ENCODE results near the gene CCDC183.
"Not testable (repeated sequence)": the region's sequence is repeated elsewhere in the genome, so short reads cannot be mapped to it uniquely, and the experiment has no call there.

DNA sequence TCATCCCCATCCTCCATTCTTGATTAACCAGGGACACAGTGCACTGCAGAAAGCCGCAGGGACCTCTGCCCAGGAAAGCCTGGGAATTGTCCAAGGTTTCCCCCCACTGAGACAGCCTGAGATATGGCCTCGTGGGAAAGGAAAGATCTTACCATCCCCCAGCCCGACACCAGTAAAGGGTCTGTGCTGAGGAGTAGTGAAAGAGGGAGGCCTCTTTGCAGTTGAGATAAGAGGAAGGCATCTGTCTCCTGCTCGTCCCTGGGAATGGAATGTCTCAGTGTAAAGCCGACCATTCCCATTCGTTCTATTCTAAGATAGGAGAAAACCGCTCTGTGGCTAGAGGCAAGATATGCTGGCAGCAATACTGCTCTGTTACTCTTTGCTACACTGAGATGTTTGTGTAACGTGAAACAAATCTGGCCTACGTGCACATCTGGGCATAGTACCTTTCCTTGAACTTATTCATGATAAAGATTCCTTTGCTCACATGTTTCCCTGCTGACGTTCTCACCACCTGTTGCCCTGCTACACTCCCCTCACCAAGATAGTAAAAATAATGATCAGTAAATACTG, 723 bp downstream of the CCDC183 start:
- TF ChIP-seq, protein P1, sequence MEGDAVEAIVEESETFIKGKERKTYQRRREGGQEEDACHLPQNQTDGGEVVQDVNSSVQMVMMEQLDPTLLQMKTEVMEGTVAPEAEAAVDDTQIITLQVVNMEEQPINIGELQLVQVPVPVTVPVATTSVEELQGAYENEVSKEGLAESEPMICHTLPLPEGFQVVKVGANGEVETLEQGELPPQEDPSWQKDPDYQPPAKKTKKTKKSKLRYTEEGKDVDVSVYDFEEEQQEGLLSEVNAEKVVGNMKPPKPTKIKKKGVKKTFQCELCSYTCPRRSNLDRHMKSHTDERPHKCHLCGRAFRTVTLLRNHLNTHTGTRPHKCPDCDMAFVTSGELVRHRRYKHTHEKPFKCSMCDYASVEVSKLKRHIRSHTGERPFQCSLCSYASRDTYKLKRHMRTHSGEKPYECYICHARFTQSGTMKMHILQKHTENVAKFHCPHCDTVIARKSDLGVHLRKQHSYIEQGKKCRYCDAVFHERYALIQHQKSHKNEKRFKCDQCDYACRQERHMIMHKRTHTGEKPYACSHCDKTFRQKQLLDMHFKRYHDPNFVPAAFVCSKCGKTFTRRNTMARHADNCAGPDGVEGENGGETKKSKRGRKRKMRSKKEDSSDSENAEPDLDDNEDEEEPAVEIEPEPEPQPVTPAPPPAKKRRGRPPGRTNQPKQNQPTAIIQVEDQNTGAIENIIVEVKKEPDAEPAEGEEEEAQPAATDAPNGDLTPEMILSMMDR (conservative IDR thresholded peaks at IDR 0.05; ENCODE audit: low read length), result not testable (repeated sequence)
- not testable (repeated sequence) for TF ChIP-seq EZH2phosphoT487 (IDR thresholded peaks at IDR 0.05; ENCODE audit: borderline replicate concordance)
